ENCODE results near the gene WASF1.
A peak's percentile ranks its signal among the peaks of the same experiment; 100 is the strongest.

Gene WASF1
- 0.29 to 3.0 (median 1.0) reads per million in 17 experiments for total RNA-seq

DNA sequence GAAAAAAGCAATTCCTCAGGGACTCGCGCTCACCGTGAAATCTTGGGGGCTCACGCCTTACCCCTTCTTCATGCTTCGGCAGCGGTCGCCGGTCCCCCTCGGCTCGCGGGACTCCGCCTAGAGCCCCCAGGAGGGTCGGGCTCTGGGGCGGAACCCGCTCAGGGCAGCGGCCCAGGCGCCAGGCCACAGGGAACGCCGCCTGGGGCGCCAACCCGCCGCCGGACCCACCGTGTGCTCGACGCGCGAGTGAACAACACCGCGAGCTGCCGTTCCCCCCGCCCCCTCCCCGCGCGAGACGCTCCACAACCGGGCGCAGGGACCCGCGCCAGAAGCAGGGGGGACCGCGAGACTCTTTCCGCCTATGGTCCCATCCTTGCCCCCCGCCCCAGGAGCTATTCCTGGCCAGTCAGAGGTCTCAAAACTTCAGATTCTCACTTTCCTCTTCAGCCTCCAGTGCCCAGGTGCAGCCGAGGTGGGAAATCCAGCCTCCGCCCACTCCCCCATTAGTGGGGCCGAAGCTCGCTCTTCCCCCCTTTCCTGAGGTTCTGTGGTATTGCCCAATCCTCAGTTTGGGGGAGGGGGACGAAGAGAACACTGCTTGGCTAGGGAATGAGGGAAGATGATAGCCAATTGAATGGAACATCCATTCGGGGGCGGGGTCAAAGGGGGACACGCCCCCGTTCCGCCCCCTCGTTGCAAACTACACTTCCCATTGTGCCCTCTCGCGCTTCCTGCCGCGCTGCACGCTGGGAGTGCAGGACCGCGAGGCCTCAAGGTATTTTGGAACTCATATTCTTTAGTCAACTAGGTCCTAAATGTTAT lies at the start of gene WASF1:
Gene WASF1, minus strand, starts transcription at position 265 of the 822 bp plus-strand sequence. CDS start 52,069 bp downstream, outside the sequence.
- peak; percentile 96 to 98 (median 97) for DNase-seq

DNA sequence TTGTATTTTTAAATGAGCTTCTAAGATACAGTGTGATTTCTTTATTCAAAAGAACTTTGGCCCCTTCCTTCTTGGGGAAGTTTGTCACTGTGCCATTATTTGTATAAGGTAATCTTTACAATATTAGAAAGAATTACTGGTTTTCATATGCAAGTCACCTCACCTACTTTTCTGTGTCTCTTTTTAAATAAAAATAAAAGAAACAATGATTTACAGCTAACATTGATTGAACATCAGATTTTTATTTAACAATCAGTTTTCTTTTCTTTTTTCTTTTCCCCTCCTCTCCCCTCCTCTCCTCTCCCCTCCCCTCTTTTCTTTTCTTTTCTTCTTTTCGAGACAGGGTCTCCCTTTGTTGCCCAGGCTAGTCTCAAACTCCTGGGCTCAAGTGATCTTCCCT lies 46.8 kb upstream of the WASF1 start:
- no peak for DNase-seq

DNA sequence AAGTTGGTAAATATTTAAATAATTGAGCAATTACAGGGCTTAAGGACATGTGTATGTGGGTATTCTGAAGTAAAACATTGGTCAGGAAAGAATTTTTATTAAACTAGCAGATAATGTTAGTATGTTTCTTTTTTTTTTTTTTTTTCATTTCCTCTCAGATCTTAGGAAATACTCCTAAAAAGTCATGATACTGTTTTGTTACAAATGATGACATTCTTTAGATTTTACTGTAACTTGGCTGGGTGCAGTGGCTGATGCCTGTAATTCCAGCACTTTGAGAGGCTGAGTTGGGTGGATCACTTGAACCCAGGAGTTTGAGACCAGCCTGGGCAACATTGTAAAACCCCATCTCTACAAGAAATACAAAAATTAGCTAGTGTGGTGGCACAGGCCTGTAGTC lies 42.3 kb upstream of the WASF1 start:
- no peak for DNase-seq

DNA sequence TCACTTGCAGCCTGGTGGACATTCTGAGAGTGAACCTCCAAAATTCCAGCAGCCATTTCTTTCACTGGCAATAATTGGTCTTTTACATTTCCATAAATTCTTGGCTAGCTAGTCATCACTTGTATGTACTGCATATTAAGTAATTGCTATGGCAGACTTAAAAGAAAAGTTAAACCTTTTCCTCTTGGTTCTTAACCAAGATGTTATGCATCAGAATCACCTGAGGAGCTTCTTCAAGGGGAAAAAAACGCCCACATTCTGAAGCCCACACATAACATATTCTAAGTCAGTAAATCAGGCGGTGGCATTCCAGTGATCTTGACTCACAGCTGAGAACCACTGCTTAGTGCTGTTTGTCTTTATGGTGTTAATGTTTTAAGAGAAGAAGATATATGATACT lies 37.8 kb upstream of the WASF1 start:
- peak; percentile 28 to 70 (median 45) for DNase-seq

DNA sequence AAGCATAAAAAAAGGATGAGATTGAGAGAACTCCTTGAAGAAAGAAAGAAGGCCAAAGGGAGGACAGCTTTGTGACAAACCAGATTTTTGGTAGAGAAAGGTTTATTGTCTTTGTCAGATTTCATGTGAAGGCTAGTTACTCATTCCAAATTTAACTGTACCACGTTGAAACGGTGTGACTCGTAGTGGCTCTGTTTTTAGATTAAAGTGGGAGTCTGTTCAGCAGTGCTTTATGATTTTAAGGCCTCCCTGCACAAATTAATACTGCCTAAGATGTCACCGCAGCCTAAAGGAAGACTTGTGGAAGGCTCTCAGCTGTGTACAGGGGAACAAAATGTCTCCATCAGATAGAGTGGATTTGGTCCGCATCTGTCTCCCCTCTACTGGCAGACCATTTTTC lies 36.7 kb upstream of the WASF1 start:
- DNase-seq: no peak

DNA sequence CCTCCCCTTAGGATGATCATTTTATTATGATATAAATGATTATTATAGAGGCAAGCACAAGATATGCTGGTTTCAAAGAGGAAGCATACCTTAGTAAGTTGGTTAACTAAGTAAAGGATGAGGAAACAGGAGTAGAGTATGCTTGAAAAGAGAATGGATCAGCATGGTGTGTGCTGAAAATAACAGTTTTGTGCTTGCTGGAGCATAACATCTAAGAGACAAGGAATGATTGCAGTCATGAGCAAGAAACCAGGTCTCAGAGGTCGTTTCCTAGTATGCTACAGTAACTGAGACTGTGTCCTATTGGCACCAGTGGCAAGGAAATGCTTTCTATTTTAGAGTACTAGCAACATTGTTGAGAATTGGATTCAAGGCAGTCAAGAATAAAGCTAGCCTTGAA lies 34.9 kb upstream of the WASF1 start:
- no peak for DNase-seq

DNA sequence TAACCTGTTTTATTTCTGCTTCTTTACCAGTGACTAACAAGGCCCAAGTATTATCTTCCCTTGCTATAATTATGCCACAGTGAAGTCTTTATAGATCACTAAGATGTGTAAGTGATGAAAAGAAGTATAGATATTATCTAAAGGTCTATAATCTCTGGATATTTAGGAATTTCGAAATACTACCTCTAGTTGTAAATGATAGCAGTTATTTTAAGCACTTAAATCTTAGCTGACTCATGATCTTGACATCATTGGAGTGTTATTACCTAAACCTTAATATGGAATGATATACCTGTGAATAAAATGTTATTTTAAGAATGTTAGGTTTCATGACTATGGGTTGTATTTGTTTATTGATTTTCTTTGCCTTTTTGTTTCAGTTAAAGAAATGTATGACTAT lies 32.3 kb upstream of the WASF1 start:
- no peak for DNase-seq

DNA sequence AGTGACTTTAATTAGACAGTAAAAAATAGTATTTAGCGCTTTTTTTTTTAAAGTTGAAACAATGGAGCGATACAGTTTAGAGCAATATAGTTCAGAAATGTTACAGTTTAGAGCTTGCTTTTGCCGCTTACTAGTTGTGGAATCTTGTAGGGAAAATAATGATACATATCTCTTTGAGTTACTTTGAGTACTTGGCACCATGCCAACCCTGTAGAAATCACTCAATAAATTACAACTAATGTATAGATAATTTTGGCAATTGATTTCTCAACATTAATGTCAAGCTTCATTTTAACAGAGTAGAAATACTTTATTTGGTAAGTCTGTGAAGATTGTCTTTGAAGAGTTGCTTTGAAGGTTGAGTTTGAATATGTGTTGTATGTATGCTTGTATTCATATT lies 28.2 kb upstream of the WASF1 start:
- no peak for DNase-seq

DNA sequence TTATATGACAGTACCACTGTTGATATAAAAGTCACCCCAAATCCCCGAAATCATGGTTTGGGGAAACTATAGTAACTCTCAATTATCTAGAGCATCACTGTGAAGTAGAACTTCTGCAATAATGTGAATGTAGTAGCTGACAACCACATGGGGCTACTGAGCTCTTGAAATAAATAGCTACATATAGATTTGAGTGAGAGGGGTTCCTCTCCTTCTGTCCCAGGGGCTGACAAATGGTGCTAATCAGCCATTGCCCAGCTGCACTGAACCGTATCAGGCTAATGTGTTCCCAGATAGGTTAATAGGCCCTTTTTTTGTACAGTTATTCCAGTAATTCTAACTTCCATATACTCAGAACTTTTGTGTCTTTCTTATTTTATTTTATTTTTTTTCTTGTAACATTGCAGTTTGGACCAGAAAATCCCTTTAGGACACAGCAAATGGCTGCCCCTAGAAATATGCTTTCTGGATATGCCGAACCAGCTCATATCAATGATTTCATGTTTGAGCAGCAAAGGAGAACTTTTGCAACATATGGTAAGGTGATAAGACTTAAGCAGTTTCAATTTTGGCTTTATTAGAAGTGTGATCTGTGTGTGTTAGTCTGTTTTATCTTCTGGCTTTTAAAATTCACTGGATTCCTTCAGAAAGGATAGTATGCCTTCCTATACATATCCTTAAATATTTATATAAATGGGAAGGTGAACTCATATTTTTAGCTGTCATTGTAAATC lies 21.8 kb upstream of the WASF1 start:
- no peak for DNase-seq

DNA sequence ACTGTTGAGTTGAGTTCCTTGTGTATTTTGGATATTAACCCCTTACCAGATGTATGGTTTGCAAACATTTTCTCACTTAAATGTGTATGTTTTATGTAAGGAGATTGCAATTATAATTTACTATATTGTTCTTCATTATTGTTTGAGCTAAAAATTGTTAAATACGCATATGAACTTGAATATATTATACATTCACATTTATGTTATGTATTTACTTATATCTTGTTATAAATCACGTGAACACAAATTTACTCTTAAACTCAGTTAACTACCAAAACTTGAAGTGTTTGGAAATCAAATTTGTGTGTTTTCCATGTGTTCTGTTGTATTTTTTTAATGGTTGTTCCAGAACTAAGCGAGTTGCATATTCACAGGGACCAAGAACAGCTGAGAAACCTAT lies 19.1 kb upstream of the WASF1 start:
- DNase-seq: no peak

DNA sequence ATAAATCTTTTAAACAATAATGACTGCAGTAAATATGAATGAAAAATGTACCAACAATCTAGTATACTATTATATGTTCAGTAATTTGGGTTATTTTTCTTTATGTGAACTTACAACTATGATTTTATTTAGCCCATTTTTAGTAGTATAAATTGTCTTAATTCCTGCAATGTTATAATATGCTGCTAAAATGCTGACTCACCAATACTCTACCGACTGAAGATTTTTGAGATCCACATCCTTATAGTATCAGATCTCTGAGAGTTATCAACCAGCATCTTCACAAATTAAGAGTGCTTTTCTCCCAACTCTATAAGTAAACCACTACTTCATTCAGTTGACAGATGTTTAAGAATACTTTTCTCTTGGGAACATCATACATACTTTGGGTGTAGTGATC lies 17.4 kb upstream of the WASF1 start:
- DNase-seq: no peak

DNA sequence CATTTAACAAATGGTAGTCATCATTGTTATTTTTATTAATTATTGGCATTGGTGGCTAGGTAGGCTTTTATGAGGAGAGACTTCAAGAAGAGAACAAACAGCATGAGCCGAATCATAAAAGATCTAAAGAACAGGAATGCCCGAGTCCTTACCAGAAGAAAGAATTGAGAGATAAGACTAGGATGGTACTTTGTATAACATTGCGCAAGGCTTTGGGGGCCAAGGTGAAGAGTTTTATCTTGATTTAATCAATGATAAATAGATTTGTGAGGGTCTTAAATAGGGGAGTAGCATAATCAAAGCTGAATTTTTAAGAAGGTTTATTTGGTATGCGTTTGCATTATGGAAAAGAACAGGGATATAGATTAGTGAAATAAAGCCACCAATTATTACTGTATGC lies 16.2 kb upstream of the WASF1 start:
- DNase-seq: no peak

DNA sequence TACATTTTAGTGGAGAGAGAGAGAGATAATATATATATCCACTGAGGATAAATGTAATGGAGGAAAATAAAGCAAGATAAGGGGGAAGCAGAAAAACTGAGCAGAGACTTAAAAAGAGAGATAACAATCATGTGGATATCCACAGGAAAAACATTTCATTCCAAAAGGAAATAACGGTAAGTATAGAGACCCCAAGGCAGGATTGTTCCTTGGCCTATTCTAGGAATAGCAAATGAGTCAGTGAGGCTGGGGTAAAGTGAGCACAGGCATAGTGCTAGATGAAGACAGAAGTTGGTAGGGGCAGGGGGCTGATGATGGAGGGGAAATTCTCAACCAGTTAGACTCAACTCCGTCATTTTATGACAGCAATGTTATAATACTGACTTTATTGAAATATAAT lies 12.0 kb upstream of the WASF1 start:
- DNase-seq: no peak

DNA sequence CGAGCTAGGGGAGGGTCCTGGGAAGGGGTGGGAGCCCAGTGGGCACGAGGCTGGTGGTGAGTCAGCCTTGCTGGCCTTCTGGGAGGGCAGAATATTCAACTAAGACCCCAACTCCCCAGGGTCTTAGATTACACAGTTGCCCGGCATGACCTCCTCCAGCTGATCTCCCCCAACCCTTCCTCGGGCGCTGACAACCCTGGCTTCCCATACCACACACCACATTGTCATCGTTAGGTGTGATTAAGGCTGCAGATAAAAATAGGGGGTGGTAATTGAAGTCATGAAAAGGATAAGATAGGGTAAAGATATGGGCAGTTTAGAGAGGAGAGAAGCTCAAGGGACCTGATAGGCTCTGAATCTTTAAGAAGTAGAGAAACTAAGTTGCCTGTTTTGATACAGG lies 11.3 kb upstream of the WASF1 start:
- DNase-seq: no peak

DNA sequence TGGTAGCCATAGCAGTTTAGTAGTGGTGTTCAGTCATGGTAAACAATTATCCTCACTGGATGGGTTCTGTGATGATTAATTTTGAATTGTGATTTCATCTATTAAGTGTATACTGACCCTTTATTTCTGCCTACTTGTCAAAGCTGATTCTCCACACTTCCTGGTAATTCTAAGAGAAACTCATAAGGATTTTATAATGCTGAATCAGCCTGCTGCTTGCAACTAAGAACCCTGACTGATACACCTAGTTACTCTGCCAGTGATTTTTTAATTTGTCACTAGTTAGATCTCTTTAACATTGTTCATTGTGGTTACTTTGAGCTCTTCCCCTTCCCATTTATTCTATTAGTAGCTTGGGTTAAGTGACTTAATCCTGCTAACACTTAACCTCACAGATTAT lies 9.3 kb upstream of the WASF1 start:
- DNase-seq: peak in 2 of 4 experiments; percentile 1 to 6

DNA sequence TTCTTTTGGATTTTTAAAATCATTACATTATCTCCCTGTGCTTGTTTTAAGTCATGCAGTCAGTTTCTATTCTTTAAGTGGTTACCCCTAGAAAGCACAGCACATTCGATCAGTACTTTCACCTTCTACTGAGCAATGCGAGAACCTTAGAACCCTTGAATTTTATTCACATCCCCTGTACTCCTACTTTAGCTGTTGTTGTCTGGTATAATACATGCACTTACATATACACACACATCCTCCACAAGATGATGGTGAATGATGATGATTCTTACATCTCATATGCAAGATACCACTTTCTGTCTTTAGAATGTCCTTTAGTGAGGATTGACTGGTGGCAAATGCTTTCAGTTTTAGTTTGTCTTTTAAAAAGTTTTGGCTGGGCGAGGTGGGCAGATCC lies 6.4 kb upstream of the WASF1 start:
- no peak for DNase-seq

DNA sequence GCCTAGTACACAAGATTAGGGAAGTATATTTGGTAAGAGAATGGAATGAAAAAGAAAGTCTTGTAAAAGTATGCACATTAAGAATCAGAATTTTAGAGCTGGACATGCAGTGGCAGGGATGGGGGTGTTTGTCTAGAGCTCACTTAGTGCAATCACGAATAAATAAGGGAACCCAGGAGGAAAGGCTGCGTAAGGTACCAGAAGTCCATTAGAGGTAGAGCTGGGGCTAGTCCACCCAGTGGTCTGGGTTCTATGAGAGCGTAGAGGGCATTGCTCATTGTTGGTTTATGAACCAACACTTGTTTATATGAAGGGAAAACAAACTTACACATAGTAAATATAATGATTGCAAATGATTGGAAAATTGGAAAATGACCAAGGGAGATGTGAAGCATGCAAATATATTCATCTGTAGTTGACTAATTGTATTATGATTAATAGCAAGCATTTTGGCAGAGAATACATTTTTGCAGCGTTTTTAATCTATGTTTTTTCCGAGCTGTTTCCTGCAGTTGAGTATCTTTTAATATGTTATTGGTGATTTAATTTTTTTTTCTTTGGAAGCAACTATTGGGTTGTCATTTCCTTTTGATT lies 3.9 kb upstream of the WASF1 start:
- DNase-seq: peak in 1 of 4 experiments; percentile 7

DNA sequence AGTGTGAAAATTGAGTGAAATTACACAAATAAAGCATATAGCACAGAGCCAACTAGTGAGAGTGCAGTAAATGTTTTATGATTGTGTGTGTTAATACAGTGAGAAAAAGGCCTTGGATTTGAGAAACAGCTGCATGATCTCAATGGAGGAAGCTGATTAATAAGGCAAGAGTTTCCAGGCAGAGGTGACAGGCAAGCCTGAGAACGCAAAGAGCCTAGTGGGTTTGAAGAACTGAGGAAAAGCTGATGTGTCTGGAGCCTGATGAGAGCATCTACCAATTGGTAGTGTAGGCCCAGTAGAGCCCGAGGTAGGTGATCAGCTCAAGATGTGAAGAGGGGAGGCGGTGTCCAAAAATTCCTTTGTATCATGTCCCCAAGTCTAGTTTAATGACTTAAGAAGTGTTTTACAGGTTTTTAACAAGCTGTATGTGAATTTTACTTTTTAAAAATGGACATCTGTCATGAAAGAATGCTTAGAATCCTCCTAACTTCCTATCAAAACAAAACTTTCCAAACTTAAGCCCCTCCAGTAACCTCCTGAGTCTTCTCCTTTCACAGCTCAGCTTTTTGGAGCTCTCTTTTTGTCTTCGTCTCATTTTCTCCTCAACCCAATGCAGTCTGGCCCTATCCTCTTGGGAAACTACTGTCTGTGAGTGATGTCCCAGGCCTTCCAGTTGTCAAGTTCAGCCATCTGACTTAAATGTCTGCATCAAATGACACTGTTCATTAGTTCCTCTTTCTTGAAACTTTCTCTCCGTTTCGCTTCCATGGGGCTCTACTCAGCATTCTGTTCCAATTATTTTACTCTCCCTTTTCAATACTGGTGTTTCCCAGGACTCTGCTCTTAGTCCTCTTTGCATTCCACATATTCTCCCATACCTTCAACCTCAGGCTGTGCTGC lies 1.9 kb upstream of the WASF1 start:
- peak; percentile 60 to 84 (median 72) for DNase-seq

DNA sequence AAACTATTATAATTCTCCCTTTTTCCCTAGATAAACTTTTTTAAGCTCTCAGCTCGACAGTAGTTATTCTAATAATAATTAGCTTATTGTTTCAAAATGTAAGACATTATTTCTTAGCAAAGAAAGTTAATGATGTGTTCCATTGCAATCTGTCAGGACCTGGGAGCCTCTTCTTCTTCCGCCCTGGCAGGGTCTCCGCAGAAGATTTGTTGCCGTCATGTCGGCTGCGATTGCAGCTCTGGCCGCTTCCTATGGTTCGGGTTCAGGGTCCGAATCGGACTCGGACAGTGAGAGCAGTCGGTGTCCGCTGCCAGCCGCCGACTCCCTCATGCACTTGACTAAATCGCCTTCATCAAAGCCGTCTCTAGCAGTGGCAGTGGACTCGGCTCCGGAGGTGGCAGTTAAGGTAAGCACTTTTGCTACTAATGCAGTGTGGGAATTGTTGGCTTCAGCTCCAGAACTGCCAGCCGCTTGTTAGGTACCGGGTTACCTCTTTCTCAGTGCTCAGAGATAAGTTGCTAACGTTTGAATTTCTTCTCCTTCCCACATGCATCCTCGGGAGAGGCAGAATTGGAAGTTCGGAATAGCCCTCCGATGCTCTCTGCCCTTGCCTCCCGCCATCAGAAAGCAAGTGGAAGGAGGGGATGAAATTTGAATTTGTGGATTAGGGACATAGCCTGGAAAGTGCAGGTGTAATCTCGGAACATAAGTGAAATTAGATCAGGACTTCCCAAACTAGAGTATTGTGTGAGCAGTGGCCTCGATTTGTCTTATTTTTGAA lies 948 bp upstream of the WASF1 start, which contains the start of gene CDC40:
Gene CDC40, plus strand, starts transcription at position 200 of the 781 bp plus-strand sequence. Its CDS starts 18 bp downstream, at position 218.
- peak in 3 of 4 experiments; percentile 58 to 76 (median 76) for DNase-seq

DNA sequence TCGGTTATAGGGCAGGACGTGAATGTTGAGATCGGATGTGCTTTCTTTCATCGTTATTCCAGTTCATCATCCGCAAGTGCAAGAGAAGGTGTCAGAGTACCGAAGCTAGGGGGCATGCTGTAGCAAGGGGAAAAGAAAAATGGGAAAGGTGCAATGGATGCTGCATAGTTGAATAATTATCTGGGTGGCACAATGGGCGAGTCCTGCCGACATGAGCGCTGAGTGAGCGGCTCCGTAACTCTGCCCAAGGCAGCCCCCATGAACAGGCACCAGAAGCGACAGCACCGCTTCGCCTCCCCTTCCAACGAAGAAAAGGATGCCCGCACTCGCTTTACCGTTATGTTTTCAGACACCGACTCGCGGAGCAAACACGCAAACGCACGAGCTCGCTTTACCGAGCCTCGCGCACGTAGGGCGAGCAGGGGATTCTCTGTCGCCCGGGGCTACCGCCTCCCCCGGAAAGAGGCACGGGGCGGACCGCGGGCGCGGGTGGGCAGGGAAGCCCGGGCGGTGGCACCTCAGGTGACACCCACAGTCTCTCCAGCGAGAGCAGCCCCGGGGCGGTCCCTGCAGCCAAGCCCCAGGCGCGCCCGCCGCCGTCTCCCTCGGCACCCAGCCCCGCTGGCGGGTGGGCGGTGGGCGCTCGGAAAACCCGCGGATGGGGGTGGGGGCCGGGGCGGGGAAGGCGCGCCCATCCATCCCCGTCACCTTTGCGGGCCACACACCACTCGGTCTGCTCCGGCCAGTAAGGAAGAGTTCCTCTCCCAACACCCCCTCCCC lies 654 bp downstream of the WASF1 start:
- peak; percentile 12 to 49 (median 41) for DNase-seq

Measured in suppressor macrophage (primary cell).